LHCN-M2 (cell line): ENCODE results near the gene LONP1. TPM values are rescaled to one million over a fixed set of nuclear protein-coding genes. Genes with fewer than 3 reads are reported as not detected.
"Not testable (repeated sequence)": the region's sequence is repeated elsewhere in the genome, so short reads cannot be mapped to it uniquely, and the experiment has no call there.

Experiments used
- DNase-seq: peaks from one replicate; pipeline ENCODE4 v3.0.0-alpha.2; 2012; ENCODE audit warnings: low read depth
- polyA plus RNA-seq: library from polyadenylated mRNA; unstranded; fragments of >200 nt; gene quantifications from one replicate; pipeline ENCODE4 v1.2.1, GENCODE V29; 2012; ENCODE audit warnings: missing spikeins
- total RNA-seq: library from RNA; depleted of rRNA; stranded (reverse); fragments of >200 nt; gene quantifications from 2 replicates; pipeline ENCODE4 v1.2.3, GENCODE V29; 2014; rRNA removed

Gene LONP1, protein sequence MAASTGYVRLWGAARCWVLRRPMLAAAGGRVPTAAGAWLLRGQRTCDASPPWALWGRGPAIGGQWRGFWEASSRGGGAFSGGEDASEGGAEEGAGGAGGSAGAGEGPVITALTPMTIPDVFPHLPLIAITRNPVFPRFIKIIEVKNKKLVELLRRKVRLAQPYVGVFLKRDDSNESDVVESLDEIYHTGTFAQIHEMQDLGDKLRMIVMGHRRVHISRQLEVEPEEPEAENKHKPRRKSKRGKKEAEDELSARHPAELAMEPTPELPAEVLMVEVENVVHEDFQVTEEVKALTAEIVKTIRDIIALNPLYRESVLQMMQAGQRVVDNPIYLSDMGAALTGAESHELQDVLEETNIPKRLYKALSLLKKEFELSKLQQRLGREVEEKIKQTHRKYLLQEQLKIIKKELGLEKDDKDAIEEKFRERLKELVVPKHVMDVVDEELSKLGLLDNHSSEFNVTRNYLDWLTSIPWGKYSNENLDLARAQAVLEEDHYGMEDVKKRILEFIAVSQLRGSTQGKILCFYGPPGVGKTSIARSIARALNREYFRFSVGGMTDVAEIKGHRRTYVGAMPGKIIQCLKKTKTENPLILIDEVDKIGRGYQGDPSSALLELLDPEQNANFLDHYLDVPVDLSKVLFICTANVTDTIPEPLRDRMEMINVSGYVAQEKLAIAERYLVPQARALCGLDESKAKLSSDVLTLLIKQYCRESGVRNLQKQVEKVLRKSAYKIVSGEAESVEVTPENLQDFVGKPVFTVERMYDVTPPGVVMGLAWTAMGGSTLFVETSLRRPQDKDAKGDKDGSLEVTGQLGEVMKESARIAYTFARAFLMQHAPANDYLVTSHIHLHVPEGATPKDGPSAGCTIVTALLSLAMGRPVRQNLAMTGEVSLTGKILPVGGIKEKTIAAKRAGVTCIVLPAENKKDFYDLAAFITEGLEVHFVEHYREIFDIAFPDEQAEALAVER
- 71.2 and 83.6 TPM in 2 replicates for total RNA-seq
- polyA plus RNA-seq, result 59.1 TPM

GRCh38 chr19:5719961-5720790 is at the start of gene LONP1, which contains the start of gene CATSPERD:
TSS of gene LONP1 (minus strand) at chr19:5720146. CDS start at chr19:5720132, 14 bp downstream.
TSS of gene CATSPERD (plus strand) at chr19:5720637. CDS start at chr19:5720738, 101 bp downstream.
- peak; percentile 99 for DNase-seq

- DNase-seq, result no peak
Observed at GRCh38 chr19:5767949-5768348, 48.0 kb upstream of the LONP1 start.

- no peak for DNase-seq
Observed at GRCh38 chr19:5765220-5765619, 45.3 kb upstream of the LONP1 start.

- DNase-seq, result no peak
Observed at GRCh38 chr19:5762608-5763217, 42.8 kb upstream of the LONP1 start.

- no peak for DNase-seq
Observed at GRCh38 chr19:5753743-5754142, 33.8 kb upstream of the LONP1 start.

- DNase-seq, result no peak
Observed at GRCh38 chr19:5751709-5752108, 31.8 kb upstream of the LONP1 start.

DNA sequence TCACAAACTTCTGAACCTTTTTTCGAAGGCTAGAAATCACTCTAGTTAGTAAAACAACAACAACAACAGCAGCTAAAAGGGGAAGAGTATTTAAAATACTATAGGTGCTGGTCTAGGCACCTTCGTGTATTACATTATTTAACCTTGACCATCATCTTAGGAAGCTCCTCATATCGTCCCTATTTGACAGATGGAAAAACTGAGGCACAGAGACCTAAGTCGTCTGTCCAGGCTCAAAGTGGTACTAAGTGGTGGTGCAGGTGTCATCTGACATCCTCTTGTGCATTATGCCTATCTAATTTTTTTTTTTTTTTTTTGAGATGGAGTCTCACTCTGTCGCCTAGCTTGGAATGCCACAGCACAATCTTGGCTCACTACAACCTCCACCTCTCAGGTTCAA is 29.6 kb upstream of the LONP1 start:
- DNase-seq, result no peak

DNA sequence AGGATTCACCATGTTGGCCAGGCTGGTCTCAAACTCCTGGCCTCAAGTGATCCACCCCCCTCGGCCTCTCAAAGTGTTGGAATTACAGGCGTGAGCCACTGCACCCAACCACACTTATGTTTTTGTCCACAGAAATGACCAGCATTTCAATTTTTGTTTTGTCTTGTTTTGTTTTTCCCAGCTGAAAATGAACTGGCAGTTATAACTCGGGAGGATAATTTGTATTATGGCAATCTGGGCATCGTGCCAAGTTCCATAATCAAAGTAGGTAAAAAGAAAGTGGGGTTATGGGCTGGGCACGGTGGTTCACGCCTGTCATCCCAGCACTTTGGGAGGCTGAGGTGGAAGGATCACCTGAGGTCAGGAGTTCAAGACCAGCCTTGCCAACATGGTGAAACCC is 29.0 kb upstream of the LONP1 start:
- DNase-seq, result not testable (repeated sequence)

- not testable (repeated sequence) for DNase-seq
Observed at GRCh38 chr19:5744999-5745398, 25.1 kb upstream of the LONP1 start.

GRCh38 chr19:5743630-5744029 is 23.7 kb upstream of the LONP1 start:
- peak; percentile 5 for DNase-seq

DNA sequence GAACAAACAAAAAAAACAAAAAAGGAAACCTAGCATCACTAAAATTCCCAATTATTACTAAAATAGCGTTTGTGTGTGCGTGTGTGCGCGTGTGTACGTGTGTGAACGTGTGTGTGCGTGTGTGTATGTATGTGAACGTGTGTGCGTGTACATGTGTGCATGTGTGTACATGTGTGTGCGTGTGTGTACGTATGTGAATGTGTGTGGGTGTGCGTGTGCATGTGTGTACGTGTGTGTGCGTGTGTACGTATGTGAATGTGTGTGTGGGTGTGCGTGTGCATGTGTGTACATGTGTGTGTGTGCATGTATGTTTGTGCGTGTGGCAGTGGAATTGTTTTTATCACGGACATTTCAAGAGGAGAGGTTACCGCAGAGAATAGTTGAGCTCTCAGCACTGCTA is 22.1 kb upstream of the LONP1 start:
- DNase-seq, result no peak

DNA sequence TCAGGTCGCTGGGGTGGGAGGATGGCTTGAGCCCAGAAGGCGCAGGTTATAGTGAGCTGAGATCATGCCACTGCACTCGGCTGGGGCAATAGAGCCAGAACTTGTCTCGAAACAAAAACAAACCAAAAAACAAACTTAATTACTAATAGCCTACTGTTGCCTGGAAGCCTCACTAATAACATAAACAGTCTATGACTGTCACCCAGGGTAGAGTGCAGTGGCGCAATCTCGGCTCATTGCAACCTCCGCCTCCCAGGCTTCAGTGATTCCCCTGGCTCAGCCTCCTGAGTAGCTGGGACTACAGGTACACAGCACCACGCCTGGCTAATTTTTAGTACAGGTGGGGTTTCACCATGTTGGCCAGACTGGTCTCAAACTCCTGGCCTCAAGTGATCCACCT is 18.5 kb upstream of the LONP1 start:
- peak; percentile 3 for DNase-seq

- DNase-seq, result not testable (repeated sequence)
Observed at GRCh38 chr19:5733172-5733571, 13.2 kb upstream of the LONP1 start.

DNA sequence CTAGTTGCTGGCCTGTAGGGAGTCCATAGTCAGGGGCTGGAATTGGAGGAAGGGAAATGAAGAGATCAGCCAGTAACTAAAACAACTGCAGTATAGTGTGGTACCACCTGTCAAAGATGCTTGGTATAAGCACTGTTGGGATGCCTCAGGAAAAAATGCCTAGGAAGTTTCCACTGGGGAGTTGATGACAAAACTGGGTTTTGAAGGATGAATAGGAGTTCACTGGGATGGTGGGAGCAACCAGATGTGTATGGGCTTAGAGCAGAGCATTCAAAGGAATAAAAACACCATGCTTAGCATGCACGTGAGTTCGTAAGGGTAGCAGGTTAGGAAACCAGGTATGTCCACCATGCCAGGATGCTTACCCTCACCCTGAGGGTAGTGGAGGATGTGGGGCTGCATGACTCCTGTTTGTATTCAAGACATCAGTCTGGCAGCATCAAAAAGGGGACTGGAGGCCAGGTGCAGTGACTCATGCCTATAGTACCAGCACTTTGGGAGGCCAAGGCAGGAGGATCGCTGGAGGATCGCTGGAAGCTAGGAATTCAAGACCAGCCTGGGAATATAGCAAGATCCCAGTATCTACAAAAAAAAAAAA is 7.6 kb upstream of the LONP1 start:
- DNase-seq, result no peak

GRCh38 chr19:5719274-5719960 is 529 bp downstream of the LONP1 start:
- DNase-seq, result no peak

DNA sequence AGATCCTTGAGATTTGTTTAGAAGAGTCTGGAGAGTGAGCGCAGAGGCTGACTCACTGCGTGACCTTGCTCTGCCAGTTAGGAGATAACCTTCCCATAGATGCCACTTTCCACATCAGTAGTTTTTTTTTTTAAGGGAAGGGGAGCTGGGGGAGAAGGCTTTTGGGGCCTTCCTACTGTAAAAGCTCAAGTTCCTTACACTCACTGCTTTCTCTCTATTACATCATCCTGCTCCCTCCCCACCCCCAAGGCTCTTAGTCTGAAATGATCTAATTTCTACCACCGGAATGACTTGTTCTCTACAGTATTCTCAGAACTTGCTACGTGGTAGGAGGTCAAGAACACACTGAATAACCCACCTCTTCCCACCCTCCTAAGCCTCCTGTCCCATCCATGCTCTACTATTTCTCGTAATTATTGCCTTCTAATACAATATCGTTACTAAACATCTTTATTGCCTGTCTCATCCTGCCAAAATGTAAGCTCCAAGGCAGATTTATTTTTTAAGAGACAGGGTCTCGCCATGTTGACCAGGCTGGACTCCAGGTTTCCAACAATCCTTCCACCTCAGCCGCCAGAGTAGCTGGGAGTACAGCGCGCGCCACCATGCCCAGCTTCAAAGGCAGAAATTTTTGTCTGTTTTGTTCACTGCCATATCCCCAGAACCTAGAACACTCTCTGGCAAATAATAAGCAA is 1.2 kb downstream of the LONP1 start:
- peak; percentile 53 for DNase-seq

GRCh38 chr19:5718037-5718578 is 1.8 kb downstream of the LONP1 start:
- no peak for DNase-seq

DNA sequence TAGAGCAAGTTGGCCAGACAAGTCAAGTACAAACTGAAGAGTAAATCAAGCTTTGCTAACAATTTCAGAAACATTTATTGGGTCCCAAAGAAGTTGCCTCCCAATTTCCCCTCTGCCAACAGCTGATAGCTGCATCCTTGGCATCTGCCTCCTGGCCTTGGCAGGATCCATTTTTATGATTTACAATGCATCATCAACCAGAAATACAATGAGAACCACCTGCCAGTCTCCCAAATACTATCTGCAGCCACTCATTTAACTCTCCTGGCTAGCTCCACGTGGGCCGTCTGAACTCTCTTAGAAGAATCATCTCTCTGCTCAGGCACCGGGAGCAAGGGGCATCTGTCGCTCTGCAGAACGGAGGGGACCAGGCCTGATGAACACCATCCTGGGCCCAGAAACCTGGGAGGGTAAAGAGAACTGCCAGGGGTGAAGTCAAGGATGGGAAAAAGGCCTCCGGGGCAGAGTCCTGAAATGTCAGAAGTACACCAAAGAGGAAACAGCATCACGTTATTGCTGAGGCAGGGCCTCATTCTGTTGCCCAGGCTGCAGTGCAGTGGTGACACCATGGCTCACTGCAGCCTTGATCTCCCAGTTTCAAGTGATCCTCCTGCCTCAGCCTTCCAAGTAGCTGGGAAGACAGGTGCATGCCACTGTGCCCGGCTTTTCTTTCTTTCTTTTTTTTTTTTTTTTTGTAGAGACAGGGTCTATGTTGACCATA is 2.6 kb downstream of the LONP1 start:
- no peak for DNase-seq
